GM21381 (cell line): ENCODE results near the gene SLC35B2.

ENCODE experiments used
- ATAC-seq: cut with Tn5 transposase; IDR thresholded peaks from one replicate; pipeline ENCODE4 v1.9.1; 2021; ENCODE audit warnings: mild to moderate bottlenecking, moderate library complexity; ENCODE audit not compliant: unreplicated experiment

Gene SLC35B2

DNA sequence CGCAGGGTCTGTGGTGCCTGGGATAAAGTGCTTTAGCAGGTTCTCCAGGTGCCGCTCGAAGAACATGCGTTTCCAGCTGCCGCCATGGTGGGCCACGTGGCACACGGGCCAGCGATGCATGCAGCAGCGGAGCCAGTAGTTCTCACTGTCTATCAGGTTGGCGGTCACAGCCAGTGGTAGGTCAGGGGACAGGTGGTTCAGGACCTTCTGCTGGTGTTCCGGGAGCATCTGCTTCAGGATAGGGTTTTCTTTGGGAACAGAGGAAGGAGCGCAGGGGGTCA is 28.9 kb upstream of the SLC35B2 start:
- ATAC-seq = no peak

GRCh38 chr6:44285552-44286284 is 28.4 kb upstream of the SLC35B2 start:
- no peak for ATAC-seq

DNA sequence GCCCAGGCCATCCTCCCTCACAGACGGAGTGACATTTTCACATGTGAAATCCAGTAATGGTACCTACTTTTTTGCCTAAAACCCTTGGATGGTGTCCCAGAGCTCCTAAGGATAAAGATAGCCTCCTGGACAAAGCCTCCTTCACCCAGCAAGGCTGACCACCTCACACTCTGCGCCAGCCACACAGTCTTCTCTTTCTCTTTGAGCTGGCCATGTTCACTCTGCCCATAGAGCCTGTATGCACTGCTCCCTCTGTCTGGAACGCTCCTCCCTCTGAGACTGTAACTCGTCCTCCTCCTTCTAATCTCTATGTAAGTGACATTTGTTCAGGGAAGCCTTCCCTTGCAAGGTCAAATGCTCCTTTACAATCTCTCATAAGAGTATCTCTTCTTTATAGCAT is 27.5 kb upstream of the SLC35B2 start:
- ATAC-seq = no peak

DNA sequence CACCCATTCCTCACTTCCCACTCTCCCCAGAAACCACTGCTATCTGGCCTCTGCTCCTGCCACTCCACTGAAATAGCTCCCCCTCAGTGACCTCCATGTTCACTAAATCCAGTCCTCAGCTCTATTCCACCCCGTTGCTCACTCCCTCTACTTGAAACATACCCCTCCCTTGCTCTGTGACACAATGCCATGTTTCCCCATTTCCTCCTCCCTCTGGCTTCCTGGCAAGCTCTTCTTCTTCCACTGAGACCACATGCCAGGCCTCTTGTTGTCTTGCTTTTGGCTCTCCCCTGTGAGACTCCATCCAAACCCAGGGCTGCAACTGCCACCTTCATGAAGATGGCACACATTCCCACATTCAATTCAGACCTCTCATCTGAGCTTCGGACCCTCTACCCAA is 26.8 kb upstream of the SLC35B2 start:
- no peak for ATAC-seq

DNA sequence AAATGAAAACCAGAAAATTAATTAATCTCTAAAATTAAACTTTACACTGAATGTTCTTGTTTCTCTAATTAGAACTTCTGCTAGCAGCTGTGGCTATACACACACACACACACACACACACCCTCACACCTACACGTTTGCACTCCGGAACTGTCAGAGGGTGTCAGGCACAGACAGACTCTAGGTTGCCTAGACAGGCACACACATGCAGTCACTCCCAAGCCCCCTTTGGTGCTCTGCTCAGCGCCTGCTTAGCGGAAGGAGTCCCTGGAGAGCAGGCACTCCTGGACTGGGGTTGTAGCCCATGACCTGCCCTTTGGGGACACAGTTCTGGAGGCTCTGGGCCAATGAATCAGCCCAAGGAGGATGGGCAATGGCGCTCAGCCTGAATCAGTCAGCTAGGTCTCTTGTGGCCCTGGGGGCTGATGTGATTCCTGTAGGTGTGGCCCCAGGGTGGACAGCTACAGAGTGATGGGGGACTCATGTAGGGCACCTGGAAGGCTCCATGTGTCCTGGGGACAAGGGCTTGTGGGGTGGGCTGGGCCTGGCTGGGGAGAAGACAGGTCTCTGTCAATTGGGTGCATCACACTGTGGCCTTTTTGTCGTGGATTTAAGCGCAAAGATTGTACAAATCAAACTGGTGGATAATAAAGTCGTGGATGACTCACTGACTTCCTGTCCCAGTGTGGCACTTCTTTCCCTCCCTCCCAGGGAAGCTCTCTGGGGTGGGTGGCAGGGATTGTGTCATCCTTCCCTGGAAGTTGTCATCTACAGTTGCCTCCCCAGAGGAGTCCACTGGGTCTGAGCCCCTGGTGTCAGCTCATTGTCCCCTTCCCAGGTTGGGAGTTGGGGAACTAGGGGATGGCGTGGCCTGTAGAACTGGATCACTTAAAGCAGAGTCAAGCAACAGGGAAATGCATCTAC is 21.7 kb upstream of the SLC35B2 start:
- ATAC-seq = no peak

GRCh38 chr6:44278315-44278714 is 21.0 kb upstream of the SLC35B2 start:
- no peak for ATAC-seq

DNA sequence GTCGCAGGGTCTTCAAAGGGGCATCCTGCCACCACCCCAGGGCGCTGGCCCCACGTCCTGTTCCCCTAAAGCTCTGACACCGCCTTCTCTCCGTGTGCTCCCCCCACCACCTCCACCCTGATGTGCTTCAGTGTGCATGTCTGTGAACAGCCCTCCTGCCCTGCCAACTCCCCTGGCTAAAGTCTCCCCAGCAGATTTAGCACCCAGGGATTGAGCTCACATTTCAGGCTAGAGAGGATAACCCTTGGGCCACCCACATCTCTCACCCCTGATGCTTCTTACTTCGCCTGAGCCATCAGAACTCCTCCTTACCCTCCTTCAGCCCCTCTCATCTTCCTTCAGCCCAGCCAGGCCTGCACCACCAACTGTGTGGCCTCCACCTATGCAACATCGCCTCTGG is 20.4 kb upstream of the SLC35B2 start:
- ATAC-seq = no peak

DNA sequence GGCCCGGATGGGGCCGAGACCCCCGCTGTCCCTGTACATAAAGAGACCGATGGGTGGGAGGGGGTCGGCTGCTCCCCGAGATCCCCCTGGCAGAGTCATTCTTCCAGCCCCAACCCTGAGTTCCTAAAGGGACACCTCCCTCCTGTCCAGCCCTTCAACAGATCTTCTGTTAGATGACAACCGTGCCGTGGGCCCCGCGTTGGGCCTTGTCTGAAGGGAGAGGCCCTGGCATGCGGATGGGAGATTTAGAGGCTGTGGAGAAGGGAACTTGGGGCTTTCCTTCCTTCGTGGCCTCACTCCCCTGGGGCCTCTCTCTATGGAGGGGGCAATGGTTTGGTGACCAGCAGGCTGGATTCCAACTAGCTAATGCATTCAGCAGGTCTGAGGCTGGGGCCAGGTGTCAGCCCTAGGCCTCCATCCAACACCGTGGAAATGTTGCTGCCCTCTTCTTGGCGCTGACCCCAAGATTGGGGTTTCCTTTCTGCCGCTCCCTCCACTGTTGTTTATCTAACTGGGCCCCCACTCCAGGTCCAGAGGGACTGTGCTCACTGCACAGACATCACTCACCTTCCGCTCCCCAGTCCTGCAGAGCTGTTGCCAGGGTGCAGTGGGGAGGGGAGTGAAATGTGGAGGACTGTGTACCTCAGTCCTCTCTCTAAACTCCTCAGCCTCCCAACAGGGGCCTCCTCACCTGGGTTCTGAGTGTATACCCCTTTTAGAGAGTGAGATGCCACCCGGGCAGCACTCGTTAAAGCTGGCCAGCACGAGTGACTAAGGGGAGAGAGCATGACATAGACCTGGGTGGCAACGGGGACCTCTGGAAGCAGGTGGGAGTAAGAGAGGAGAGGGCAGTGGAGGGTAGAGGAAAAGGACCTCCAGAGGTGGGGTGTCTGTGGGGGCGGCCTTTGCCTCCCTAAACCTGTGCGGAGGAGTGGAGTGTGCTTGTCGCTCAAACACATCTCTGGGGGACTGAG is 19.6 kb upstream of the SLC35B2 start:
- ATAC-seq = no peak

DNA sequence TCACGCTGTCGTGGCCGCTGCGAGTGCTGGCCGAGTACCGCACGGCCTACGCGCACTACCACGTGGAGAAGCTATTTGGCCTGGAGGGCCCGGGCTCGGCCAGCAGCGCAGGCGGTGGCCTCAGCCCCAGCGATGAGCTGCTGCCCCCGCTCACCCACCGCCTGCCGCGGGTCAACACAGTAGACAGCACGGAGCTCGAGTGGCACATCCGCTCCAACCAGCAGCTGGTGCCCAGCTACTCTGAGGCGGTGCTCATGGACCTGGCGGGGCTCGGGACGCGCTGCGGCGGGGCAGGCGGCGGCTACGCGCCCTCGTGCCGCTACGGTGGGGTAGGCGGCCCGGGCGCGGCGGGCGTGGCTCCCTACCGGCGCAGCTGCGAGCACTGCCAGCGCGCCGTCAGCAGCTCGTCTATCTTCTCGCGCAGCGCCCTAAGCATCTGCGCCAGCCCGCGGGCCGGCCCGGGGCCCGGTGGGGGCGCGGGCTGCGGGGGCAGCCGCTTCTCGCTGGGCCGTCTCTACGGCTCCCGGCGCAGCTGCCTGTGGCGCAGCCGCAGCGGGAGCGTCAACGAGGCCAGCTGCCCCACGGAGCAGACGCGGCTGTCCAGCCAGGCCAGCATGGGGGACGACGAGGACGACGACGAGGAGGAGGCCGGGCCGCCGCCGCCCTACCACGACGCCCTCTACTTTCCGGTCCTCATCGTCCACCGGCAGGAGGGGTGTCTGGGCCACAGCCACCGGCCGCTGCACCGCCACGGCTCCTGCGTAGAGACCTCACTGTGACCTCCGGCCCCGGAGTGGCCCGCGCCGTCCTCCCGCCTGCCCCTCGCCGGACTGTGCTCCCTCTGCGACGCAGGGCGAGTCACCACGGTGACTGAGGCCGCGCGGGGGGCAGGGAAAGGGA is 18.7 kb upstream of the SLC35B2 start:
- ATAC-seq = no peak

DNA sequence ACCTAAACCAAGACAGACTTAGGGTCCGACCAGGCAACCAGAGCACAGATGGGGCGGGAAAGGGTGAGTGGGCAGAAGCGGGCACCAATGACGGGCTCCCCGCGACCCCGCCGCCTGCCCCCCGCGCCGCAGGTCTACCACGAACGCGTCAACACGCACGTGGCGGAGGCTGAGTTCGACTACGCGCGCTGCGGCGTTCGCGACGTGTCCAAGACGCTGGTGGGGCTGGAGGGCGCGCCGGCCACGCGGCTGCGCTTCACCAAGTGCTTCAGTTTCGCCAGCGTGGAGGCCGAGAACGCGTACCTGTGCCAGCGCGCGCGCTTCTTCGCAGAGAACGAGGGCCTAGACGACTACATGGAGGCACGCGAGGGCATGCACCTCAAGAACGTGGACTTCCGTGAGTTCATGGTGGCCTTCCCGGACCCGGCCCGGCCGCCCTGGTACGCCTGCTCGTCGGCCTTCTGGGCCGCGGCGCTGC is 18.0 kb upstream of the SLC35B2 start:
- ATAC-seq = no peak

- no peak for ATAC-seq
Observed at GRCh38 chr6:44273617-44274016, 16.3 kb upstream of the SLC35B2 start.

- no peak for ATAC-seq
Observed at GRCh38 chr6:44272999-44273566, 15.8 kb upstream of the SLC35B2 start.

GRCh38 chr6:44272529-44272928 is 15.2 kb upstream of the SLC35B2 start:
- ATAC-seq = no peak

GRCh38 chr6:44271914-44272313 is 14.6 kb upstream of the SLC35B2 start:
- ATAC-seq = no peak

DNA sequence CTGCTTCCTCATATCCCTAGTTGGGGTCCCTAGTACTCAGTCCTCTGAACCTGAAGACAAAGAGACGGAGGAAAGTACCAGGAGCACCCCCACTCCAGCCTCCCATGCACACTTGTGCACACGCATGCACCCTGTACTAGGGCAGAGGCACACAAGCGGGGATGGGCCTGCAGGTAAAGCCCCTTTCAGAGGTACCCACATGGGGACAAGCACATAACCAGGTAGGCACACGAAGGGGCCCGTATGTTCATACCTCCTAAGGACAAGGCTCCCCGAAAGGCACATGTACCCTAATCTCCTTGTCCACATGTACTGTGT is 14.0 kb upstream of the SLC35B2 start:
- no peak for ATAC-seq

- no peak for ATAC-seq
Observed at GRCh38 chr6:44270526-44271405, 13.4 kb upstream of the SLC35B2 start.

DNA sequence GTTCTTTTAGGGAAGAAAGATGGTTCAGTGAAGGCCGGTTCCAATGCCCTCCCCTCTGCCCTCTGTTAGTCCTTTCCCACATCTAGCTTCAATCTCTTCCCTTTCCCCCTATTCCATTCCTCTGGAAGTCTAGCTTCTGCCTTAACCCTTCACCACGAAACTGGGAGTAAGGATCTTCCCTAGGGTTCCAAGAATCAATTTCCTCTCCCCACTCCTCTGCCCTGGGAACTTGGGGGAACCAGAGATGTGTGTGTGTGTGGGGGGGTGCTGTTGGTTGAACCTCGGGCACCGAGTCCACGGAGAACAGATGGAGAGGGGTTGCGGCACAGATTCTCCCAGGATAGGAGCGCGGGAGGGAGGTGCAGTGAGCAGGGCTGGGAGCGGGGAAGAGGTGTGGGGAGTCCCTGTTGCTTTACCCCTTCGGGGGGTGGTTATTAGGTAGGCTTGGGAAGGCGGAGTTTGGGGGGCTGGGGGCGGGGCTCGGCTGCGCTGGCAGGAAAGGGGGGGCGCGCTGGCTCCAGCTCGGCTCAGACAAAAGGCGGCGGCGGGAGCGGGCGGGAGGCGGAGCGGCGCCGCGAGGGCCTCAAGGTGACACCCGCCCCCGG is 12.7 kb upstream of the SLC35B2 start, which contains the start of gene TMEM151B:
Gene TMEM151B (plus strand): TSS at position 530 of the 605 bp plus-strand sequence. CDS start 293 bp downstream, outside the sequence.
- ATAC-seq = no peak

DNA sequence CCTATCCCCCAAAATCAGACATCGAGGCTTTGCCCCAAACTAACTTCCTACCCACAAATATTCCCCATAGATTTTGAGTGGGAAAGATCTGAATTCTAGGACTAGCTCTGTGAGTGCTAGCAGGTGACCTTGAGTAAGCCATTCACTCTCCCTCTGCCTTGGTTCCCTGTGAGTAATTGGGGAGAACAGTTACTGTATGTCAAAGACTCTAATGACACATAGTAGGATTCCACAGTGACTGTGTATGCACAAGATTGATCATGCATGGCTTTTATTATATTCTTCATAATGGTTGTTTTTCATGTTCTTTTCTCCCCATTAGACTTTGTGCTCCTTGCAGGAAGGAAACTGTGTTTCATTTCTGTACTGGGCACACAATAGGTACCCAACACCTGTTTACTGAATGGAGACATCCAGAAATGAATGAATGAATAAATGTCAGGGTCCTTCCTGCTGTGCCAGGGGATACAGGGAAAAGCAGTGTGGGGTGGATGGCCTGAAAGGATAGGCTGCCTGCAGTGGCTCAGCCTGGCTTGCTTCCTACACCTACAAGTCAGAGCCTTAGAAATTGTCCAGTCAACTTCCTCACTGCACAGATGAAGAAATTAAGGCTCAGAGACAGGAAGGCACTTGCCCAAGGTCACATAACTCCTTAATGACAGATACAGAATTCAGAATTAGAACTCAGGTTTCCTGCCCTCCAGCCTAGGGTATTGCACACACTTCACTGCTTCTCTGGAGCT is 12.0 kb upstream of the SLC35B2 start:
- no peak for ATAC-seq
